ENCODE measurements around the gene TRMT1L.

TRMT1L gene

GRCh38 chr1:185108321-185108720, 48.4 kb downstream of the TRMT1L start:
- TF ChIP-seq, protein P1, sequence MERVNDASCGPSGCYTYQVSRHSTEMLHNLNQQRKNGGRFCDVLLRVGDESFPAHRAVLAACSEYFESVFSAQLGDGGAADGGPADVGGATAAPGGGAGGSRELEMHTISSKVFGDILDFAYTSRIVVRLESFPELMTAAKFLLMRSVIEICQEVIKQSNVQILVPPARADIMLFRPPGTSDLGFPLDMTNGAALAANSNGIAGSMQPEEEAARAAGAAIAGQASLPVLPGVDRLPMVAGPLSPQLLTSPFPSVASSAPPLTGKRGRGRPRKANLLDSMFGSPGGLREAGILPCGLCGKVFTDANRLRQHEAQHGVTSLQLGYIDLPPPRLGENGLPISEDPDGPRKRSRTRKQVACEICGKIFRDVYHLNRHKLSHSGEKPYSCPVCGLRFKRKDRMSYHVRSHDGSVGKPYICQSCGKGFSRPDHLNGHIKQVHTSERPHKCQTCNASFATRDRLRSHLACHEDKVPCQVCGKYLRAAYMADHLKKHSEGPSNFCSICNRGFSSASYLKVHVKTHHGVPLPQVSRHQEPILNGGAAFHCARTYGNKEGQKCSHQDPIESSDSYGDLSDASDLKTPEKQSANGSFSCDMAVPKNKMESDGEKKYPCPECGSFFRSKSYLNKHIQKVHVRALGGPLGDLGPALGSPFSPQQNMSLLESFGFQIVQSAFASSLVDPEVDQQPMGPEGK (CRISPR knock-in tag; IDR thresholded peaks at IDR 0.05; ENCODE audit: borderline replicate concordance): no peak
- TF ChIP-seq CSDC2 (CRISPR knock-in tag; IDR thresholded peaks at IDR 0.05): no peak
- TF ChIP-seq POU6F1 (CRISPR knock-in tag; IDR thresholded peaks at IDR 0.05; ENCODE audit: borderline replicate concordance, low read depth): no peak
- TF ChIP-seq ISL1 (CRISPR knock-in tag; IDR thresholded peaks at IDR 0.05): no peak
- TF ChIP-seq ZNF70 (CRISPR knock-in tag; IDR thresholded peaks at IDR 0.05): no peak
- TF ChIP-seq ZNF565 (CRISPR knock-in tag; conservative IDR thresholded peaks at IDR 0.05; ENCODE audit: low read depth): no peak
- TF ChIP-seq OSR1 (CRISPR knock-in tag; IDR thresholded peaks at IDR 0.05): no peak
- TF ChIP-seq ZC3H10 (CRISPR knock-in tag; IDR thresholded peaks at IDR 0.05): no peak
- TF ChIP-seq TOX (CRISPR knock-in tag; IDR thresholded peaks at IDR 0.05; ENCODE audit: borderline replicate concordance): no peak
- TF ChIP-seq CREB5 (CRISPR knock-in tag; IDR thresholded peaks at IDR 0.05; ENCODE audit: low read depth): no peak
- TF ChIP-seq RARB (CRISPR knock-in tag; IDR thresholded peaks at IDR 0.05): no peak
- no peak for TF ChIP-seq ZFP3 (CRISPR knock-in tag; IDR thresholded peaks at IDR 0.05)
- TF ChIP-seq ESRRG (CRISPR knock-in tag; IDR thresholded peaks at IDR 0.05): no peak
- no peak for TF ChIP-seq ZFP30 (CRISPR knock-in tag; IDR thresholded peaks at IDR 0.05)
- TF ChIP-seq SNAI2 (CRISPR knock-in tag; IDR thresholded peaks at IDR 0.05): no peak
- TF ChIP-seq ARNTL (CRISPR knock-in tag; IDR thresholded peaks at IDR 0.05; ENCODE audit: borderline replicate concordance, low read depth): no peak
- no peak for TF ChIP-seq TCF4 (CRISPR knock-in tag; IDR thresholded peaks at IDR 0.05; ENCODE audit: borderline replicate concordance)
- TF ChIP-seq ZNF8 (CRISPR knock-in tag; IDR thresholded peaks at IDR 0.05): no peak
- no peak for TF ChIP-seq BACH2 (CRISPR knock-in tag; IDR thresholded peaks at IDR 0.05; ENCODE audit: borderline replicate concordance)
- TF ChIP-seq, protein P2, sequence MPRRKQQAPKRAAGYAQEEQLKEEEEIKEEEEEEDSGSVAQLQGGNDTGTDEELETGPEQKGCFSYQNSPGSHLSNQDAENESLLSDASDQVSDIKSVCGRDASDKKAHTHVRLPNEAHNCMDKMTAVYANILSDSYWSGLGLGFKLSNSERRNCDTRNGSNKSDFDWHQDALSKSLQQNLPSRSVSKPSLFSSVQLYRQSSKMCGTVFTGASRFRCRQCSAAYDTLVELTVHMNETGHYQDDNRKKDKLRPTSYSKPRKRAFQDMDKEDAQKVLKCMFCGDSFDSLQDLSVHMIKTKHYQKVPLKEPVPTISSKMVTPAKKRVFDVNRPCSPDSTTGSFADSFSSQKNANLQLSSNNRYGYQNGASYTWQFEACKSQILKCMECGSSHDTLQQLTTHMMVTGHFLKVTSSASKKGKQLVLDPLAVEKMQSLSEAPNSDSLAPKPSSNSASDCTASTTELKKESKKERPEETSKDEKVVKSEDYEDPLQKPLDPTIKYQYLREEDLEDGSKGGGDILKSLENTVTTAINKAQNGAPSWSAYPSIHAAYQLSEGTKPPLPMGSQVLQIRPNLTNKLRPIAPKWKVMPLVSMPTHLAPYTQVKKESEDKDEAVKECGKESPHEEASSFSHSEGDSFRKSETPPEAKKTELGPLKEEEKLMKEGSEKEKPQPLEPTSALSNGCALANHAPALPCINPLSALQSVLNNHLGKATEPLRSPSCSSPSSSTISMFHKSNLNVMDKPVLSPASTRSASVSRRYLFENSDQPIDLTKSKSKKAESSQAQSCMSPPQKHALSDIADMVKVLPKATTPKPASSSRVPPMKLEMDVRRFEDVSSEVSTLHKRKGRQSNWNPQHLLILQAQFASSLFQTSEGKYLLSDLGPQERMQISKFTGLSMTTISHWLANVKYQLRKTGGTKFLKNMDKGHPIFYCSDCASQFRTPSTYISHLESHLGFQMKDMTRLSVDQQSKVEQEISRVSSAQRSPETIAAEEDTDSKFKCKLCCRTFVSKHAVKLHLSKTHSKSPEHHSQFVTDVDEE (CRISPR knock-in tag; IDR thresholded peaks at IDR 0.05): no peak
- no peak for ATAC-seq

DNA sequence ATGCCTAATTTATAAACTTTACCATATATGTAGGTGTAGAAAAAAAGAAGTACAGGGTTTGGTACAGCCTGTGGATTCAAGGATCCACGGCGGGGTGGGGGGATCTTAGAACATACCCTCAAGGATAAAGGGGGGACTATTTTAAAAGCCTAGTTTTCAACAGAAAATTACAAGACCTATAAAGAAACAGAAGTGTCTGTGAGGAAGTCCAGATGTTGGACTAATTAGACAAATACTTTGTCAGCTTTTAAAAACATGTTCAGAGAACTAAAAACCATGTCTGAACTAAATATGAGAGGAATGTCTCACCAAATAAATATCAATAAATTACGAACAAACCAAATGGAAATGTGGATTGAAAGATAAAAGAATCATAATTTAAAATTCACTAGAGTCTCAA, 51.6 kb downstream of the TRMT1L start:
- TF ChIP-seq ZFP3 (CRISPR knock-in tag; IDR thresholded peaks at IDR 0.05) (no peak), ZNF8 (CRISPR knock-in tag; IDR thresholded peaks at IDR 0.05) (no peak), ARNTL (CRISPR knock-in tag; IDR thresholded peaks at IDR 0.05; ENCODE audit: borderline replicate concordance, low read depth) (no peak), ZC3H10 (CRISPR knock-in tag; IDR thresholded peaks at IDR 0.05) (no peak), TOX (CRISPR knock-in tag; IDR thresholded peaks at IDR 0.05; ENCODE audit: borderline replicate concordance) (no peak), CREB5 (CRISPR knock-in tag; IDR thresholded peaks at IDR 0.05; ENCODE audit: low read depth) (no peak), ZNF565 (CRISPR knock-in tag; conservative IDR thresholded peaks at IDR 0.05; ENCODE audit: low read depth) (no peak), RARB (CRISPR knock-in tag; IDR thresholded peaks at IDR 0.05) (no peak), POU6F1 (CRISPR knock-in tag; IDR thresholded peaks at IDR 0.05; ENCODE audit: borderline replicate concordance, low read depth) (no peak)
- ATAC-seq: no peak

All from SK-N-SH treated with all-trans-retinoic acid at 6 μM for 48 hours (cell line).